Activated T-cell treated with anti-CD3 and anti-CD28 coated beads, Interleukin-2, amount 50 U/mL, for 72 hours (primary cell): ENCODE data around the gene SPAG17. TPM values are rescaled to one million over a fixed set of nuclear protein-coding genes. Genes with fewer than 3 reads are reported as not detected.

Source experiments
- ATAC-seq, 2 donors: fragments of 150-1000 bp; cut with Tn5 transposase; replicated peaks in 1 of 2; 2 replicates each; pipeline ENCODE4 v1.10.0; 2021; ENCODE audit warnings: moderate library complexity in 2 of 2, mild to moderate bottlenecking in 1 of 2
- DNase-seq, 2 donors: peaks; one replicate each; pipeline ENCODE4 v3.0.0; 2021 to 2022; ENCODE audit warnings: mixed read lengths in 1 of 2
- H3K27ac Mint-ChIP-seq: one replicate; pipeline ENCODE4 v1.8.0; 2022; ENCODE audit warnings: mild to moderate bottlenecking, moderate library complexity, mixed read lengths
- H3K27me3 Mint-ChIP-seq: one replicate; pipeline ENCODE4 v1.8.0; 2022; ENCODE audit warnings: low read depth, mixed read lengths
- H3K36me3 Mint-ChIP-seq, 2 donors: one replicate each; pipeline ENCODE4 v1.8.0; 2022; ENCODE audit warnings: mixed read lengths in 2 of 2, mild to moderate bottlenecking in 1 of 2; ENCODE audit not compliant: insufficient read depth in 2 of 2
- H3K4me1 Mint-ChIP-seq: one replicate; pipeline ENCODE4 v1.8.0; 2022; ENCODE audit warnings: low read depth, mixed read lengths
- H3K4me3 Mint-ChIP-seq, 2 donors: one replicate each; pipeline ENCODE4 v1.8.0; 2022; ENCODE audit warnings: mild to moderate bottlenecking in 2 of 2, mixed read lengths in 2 of 2, moderate library complexity in 2 of 2
- H3K9me3 Mint-ChIP-seq, 2 donors: one replicate each; pipeline ENCODE4 v1.8.0; 2022; ENCODE audit warnings: mixed read lengths in 2 of 2
- total RNA-seq, 2 donors: library from RNA; stranded (reverse); gene quantifications; one replicate each; pipeline ENCODE4 v1.2.3, GENCODE V29; 2022

SPAG17 gene
- total RNA-seq, 2 donors from 2014 or later = not detected

GRCh38 chr1:118201524-118201923 lies 16.5 kb upstream of the SPAG17 start:
- Mint-ChIP-seq H3K27ac (peak overlapping the region; percentile 36), H3K4me3 (no peak overlapping the region), H3K36me3 (peaks cover 0 to 2% of the 10 kb centered on the region in 2 donors), H3K9me3 (peaks cover 2 to 8% of the 10 kb centered on the region in 2 donors), H3K4me1 (no peaks in the 10 kb centered on the region), H3K27me3 (no peaks in the 10 kb centered on the region)
- ATAC-seq (peak; percentile 25 to 27), DNase-seq (no peak)

- H3K4me3 Mint-ChIP-seq = no peak overlapping the region
- peaks cover 0 to 2% of the 10 kb centered on the region in 2 donors for H3K36me3 Mint-ChIP-seq
- peaks cover 2 to 5% of the 10 kb centered on the region in 2 donors for H3K9me3 Mint-ChIP-seq
- no peaks in the 10 kb centered on the region for H3K4me1 Mint-ChIP-seq
- H3K27me3 Mint-ChIP-seq = no peaks in the 10 kb centered on the region
- DNase-seq = no peak
- ATAC-seq = no peak
- no peak overlapping the region for H3K27ac Mint-ChIP-seq
Observed at GRCh38 chr1:118200836-118201235, 15.8 kb upstream of the SPAG17 start.

GRCh38 chr1:118190561-118190960 lies 5.5 kb upstream of the SPAG17 start:
- H3K27me3 Mint-ChIP-seq = peaks cover 4% of the 10 kb centered on the region
- ATAC-seq = no peak
- no peak overlapping the region for H3K4me3 Mint-ChIP-seq
- no peaks in the 10 kb centered on the region for H3K36me3 Mint-ChIP-seq
- H3K27ac Mint-ChIP-seq = no peak overlapping the region
- DNase-seq = no peak
- H3K9me3 Mint-ChIP-seq = peaks cover 4 to 8% of the 10 kb centered on the region in 2 donors
- H3K4me1 Mint-ChIP-seq = no peaks in the 10 kb centered on the region

- DNase-seq (no peak), ATAC-seq (no peak)
- H3K9me3 Mint-ChIP-seq = peaks cover 4 to 8% of the 10 kb centered on the region in 2 donors
- no peaks in the 10 kb centered on the region for H3K36me3 Mint-ChIP-seq
- peaks cover 4% of the 10 kb centered on the region for H3K27me3 Mint-ChIP-seq
- H3K4me3 Mint-ChIP-seq = no peak overlapping the region
- peaks cover 8% of the 10 kb centered on the region for H3K4me1 Mint-ChIP-seq
- H3K27ac Mint-ChIP-seq = no peak overlapping the region
Observed at GRCh38 chr1:118189564-118189963, 4.5 kb upstream of the SPAG17 start.

- no peaks in the 10 kb centered on the region for H3K36me3 Mint-ChIP-seq
- H3K4me1 Mint-ChIP-seq = peaks cover 9% of the 10 kb centered on the region
- peaks cover 4% of the 10 kb centered on the region for H3K27me3 Mint-ChIP-seq
- ATAC-seq (no peak), DNase-seq (no peak)
- H3K4me3 Mint-ChIP-seq = no peak overlapping the region
- no peak overlapping the region for H3K27ac Mint-ChIP-seq
- peaks cover 4 to 8% of the 10 kb centered on the region in 2 donors for H3K9me3 Mint-ChIP-seq
Observed at GRCh38 chr1:118188411-118188810, 3.4 kb upstream of the SPAG17 start.

- no peaks in the 10 kb centered on the region for H3K36me3 Mint-ChIP-seq
- ATAC-seq (no peak), DNase-seq (no peak)
- no peak overlapping the region for H3K4me3 Mint-ChIP-seq
- no peak overlapping the region for H3K27ac Mint-ChIP-seq
- no peaks in the 10 kb centered on the region for H3K9me3 Mint-ChIP-seq
- H3K4me1 Mint-ChIP-seq = peaks cover 9% of the 10 kb centered on the region
- H3K27me3 Mint-ChIP-seq = peaks cover 4% of the 10 kb centered on the region
Observed at GRCh38 chr1:118186026-118186425, 998 bp upstream of the SPAG17 start.

GRCh38 chr1:118184739-118185083 lies 317 bp downstream of the SPAG17 start:
- Mint-ChIP-seq H3K27me3 (peaks cover 4% of the 10 kb centered on the region), H3K9me3 (peaks cover 0 to under 1% of the 10 kb centered on the region in 2 donors), H3K4me3 (peak overlapping the region in 1 of 2 donors; percentile 46), H3K4me1 (peaks cover 9% of the 10 kb centered on the region), H3K36me3 (no peaks in the 10 kb centered on the region), H3K27ac (no peak overlapping the region)
- DNase-seq (no peak), ATAC-seq (no peak)

GRCh38 chr1:118183586-118183985 lies 1.4 kb downstream of the SPAG17 start:
- DNase-seq (no peak), ATAC-seq (no peak)
- no peak overlapping the region for H3K4me3 Mint-ChIP-seq
- H3K27ac Mint-ChIP-seq = no peak overlapping the region
- peaks cover 9% of the 10 kb centered on the region for H3K4me1 Mint-ChIP-seq
- peaks cover 4% of the 10 kb centered on the region for H3K27me3 Mint-ChIP-seq
- no peaks in the 10 kb centered on the region for H3K36me3 Mint-ChIP-seq
- H3K9me3 Mint-ChIP-seq = peaks cover 0 to 1% of the 10 kb centered on the region in 2 donors

- Mint-ChIP-seq H3K27ac (no peak overlapping the region), H3K27me3 (no peaks in the 10 kb centered on the region), H3K4me1 (no peaks in the 10 kb centered on the region), H3K4me3 (no peak overlapping the region), H3K9me3 (peaks cover 4 to 8% of the 10 kb centered on the region in 2 donors), H3K36me3 (peaks cover 0 to 3% of the 10 kb centered on the region in 2 donors)
- ATAC-seq (no peak), DNase-seq (no peak)
Observed at GRCh38 chr1:118177998-118178397, 7.0 kb downstream of the SPAG17 start.

- Mint-ChIP-seq H3K9me3 (no peaks in the 10 kb centered on the region), H3K4me3 (no peak overlapping the region), H3K27ac (no peak overlapping the region), H3K4me1 (no peaks in the 10 kb centered on the region), H3K27me3 (no peaks in the 10 kb centered on the region), H3K36me3 (no peaks in the 10 kb centered on the region)
- DNase-seq = no peak
- ATAC-seq = no peak
Observed at GRCh38 chr1:118169016-118169415, 16.0 kb downstream of the SPAG17 start.

- Mint-ChIP-seq H3K4me3 (no peak overlapping the region), H3K4me1 (no peaks in the 10 kb centered on the region), H3K27me3 (no peaks in the 10 kb centered on the region), H3K9me3 (no peaks in the 10 kb centered on the region), H3K27ac (no peak overlapping the region), H3K36me3 (no peaks in the 10 kb centered on the region)
- no peak for ATAC-seq
- DNase-seq = no peak
Observed at GRCh38 chr1:118160806-118161205, 24.2 kb downstream of the SPAG17 start.

- no peaks in the 10 kb centered on the region for H3K9me3 Mint-ChIP-seq
- no peaks in the 10 kb centered on the region for H3K36me3 Mint-ChIP-seq
- no peaks in the 10 kb centered on the region for H3K27me3 Mint-ChIP-seq
- H3K4me3 Mint-ChIP-seq = no peak overlapping the region
- no peak overlapping the region for H3K27ac Mint-ChIP-seq
- no peak for ATAC-seq
- no peak for DNase-seq
- H3K4me1 Mint-ChIP-seq = no peaks in the 10 kb centered on the region
Observed at GRCh38 chr1:118159569-118159968, 25.5 kb downstream of the SPAG17 start.

GRCh38 chr1:118158924-118159323 lies 26.1 kb downstream of the SPAG17 start:
- ATAC-seq (no peak), DNase-seq (no peak)
- Mint-ChIP-seq H3K36me3 (no peaks in the 10 kb centered on the region), H3K27ac (no peak overlapping the region), H3K4me1 (no peaks in the 10 kb centered on the region), H3K4me3 (no peak overlapping the region), H3K27me3 (no peaks in the 10 kb centered on the region), H3K9me3 (no peaks in the 10 kb centered on the region)

- Mint-ChIP-seq H3K27ac (no peak overlapping the region), H3K9me3 (no peaks in the 10 kb centered on the region), H3K27me3 (no peaks in the 10 kb centered on the region), H3K4me3 (no peak overlapping the region), H3K4me1 (no peaks in the 10 kb centered on the region), H3K36me3 (no peaks in the 10 kb centered on the region)
- no peak for DNase-seq
- no peak for ATAC-seq
Observed at GRCh38 chr1:118157506-118157905, 27.5 kb downstream of the SPAG17 start.
